Measurements from ENCODE around the gene WASL. TPM values are rescaled to one million over a fixed set of nuclear protein-coding genes. Genes with fewer than 3 reads are reported as not detected.
"Not testable (repeated sequence)": the region's sequence is repeated elsewhere in the genome, so short reads cannot be mapped to it uniquely, and the experiment has no call there.

WASL gene
- total RNA-seq, 1 donor from 2014 or later, result 38.2 TPM

GRCh38 chr7:123727071-123727837, 21.5 kb downstream of the WASL start:
- Mint-ChIP-seq H3K4me1 (ENCODE audit: low read depth) (peaks cover 28% of the 10 kb centered on the region), H3K36me3 (ENCODE audit: insufficient read depth) (peaks cover 6% of the 10 kb centered on the region), H3K27me3 (no peaks in the 10 kb centered on the region), H3K4me3 (ENCODE audit: low read depth) (no peak overlapping the region), H3K27ac (peak overlapping the region; percentile 59), H3K9me3 (ENCODE audit: low read depth) (peaks cover 5% of the 10 kb centered on the region)
- no peak for TF ChIP-seq CTCF (IDR thresholded peaks at IDR 0.05; ENCODE audit: unreplicated experiment)
- no peak for DNase-seq (ENCODE audit: low spot score, unreplicated experiment)

GRCh38 chr7:123725586-123726171, 23.1 kb downstream of the WASL start:
- Mint-ChIP-seq H3K4me1 (ENCODE audit: low read depth) (peaks cover 31% of the 10 kb centered on the region), H3K27ac (peak overlapping the region; percentile 27), H3K27me3 (no peaks in the 10 kb centered on the region), H3K4me3 (ENCODE audit: low read depth) (no peak overlapping the region), H3K36me3 (ENCODE audit: insufficient read depth) (peaks cover 2% of the 10 kb centered on the region), H3K9me3 (ENCODE audit: low read depth) (no peaks in the 10 kb centered on the region)
- DNase-seq (ENCODE audit: low spot score, unreplicated experiment), result no peak
- TF ChIP-seq CTCF (IDR thresholded peaks at IDR 0.05; ENCODE audit: unreplicated experiment), result no peak

DNA sequence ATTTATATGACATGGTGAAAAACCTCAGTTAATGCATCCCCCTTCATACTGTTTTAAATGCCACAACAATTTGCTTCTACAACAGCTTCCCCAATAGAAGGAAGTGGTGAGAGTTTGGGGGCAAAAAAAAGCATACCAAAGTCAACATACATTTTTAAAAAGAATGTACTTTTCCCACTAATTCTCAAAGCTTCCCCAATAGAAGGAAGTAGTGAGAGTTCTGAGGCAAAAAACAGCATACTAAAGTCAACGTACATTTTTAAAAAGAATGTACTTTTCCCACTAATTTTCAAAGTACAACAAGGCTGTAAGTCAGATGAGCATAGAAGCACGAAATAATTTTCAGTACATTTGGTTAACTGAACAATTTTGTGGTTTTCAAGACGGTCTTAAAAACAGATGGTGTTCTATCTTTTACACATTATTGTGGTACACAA, 24.0 kb downstream of the WASL start:
- Mint-ChIP-seq H3K4me1 (ENCODE audit: low read depth) (peaks cover 32% of the 10 kb centered on the region), H3K27me3 (no peaks in the 10 kb centered on the region), H3K36me3 (ENCODE audit: insufficient read depth) (peaks cover 2% of the 10 kb centered on the region), H3K9me3 (ENCODE audit: low read depth) (no peaks in the 10 kb centered on the region), H3K27ac (no peak overlapping the region), H3K4me3 (ENCODE audit: low read depth) (no peak overlapping the region)
- TF ChIP-seq CTCF (IDR thresholded peaks at IDR 0.05; ENCODE audit: unreplicated experiment), result no peak
- DNase-seq (ENCODE audit: low spot score, unreplicated experiment), result no peak

DNA sequence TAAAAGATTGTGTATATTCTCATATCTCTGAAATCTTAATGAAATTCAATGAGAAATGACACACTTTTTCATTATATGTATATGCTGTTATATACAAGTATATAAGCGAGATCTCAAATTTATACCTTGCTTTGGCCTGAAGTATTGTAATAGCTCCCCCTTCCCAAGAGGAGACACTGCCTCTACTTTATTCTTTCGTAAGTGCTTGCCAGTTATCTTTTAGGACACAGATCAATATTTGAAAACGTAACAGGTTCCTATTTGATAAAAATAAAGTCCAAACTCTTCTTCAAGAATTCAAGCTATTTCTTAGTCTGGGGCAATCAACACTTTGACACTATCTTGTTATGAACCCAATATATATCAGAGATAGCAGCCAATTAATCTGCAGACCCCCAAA, 24.9 kb downstream of the WASL start:
- H3K27me3 Mint-ChIP-seq, result no peaks in the 10 kb centered on the region
- H3K9me3 Mint-ChIP-seq (ENCODE audit: low read depth), result no peaks in the 10 kb centered on the region
- H3K4me3 Mint-ChIP-seq (ENCODE audit: low read depth), result no peak overlapping the region
- H3K4me1 Mint-ChIP-seq (ENCODE audit: low read depth), result peaks cover 36% of the 10 kb centered on the region
- no peak for DNase-seq (ENCODE audit: low spot score, unreplicated experiment)
- H3K27ac Mint-ChIP-seq, result no peak overlapping the region
- no peak for TF ChIP-seq CTCF (IDR thresholded peaks at IDR 0.05; ENCODE audit: unreplicated experiment)
- H3K36me3 Mint-ChIP-seq (ENCODE audit: insufficient read depth), result peaks cover 2% of the 10 kb centered on the region

GRCh38 chr7:123720527-123720926, 28.3 kb downstream of the WASL start:
- H3K27ac Mint-ChIP-seq; H3K9me3 Mint-ChIP-seq (ENCODE audit: low read depth); H3K27me3 Mint-ChIP-seq; H3K4me3 Mint-ChIP-seq (ENCODE audit: low read depth); DNase-seq (ENCODE audit: low spot score, unreplicated experiment); H3K36me3 Mint-ChIP-seq (ENCODE audit: insufficient read depth): not testable (repeated sequence)
- peaks cover 28% of the 10 kb centered on the region for H3K4me1 Mint-ChIP-seq (ENCODE audit: low read depth)

All from progenitor cell of endocrine pancreas (in vitro differentiated cells).